ENCODE data around the gene ATP6AP1. TPM values are rescaled to one million over a fixed set of nuclear protein-coding genes. Genes with fewer than 3 reads are reported as not detected.

ATP6AP1 gene
- total RNA-seq, 1 experiment from 2014 or later = 119 TPM

GRCh38 chrX:154481195-154481594, 52.7 kb downstream of the ATP6AP1 start:
- Histone ChIP-seq H3K27ac (no peak overlapping the region), H4K20me1 (ENCODE audit: insufficient read depth) (no peaks in the 10 kb centered on the region), H3K9me2 (ENCODE audit: insufficient read depth) (no peaks in the 10 kb centered on the region), H3F3A (ENCODE audit: insufficient read depth, low read depth) (no peaks in the 10 kb centered on the region; the same call in 1 of the 2 replicates), H3K9me3 (ENCODE audit: insufficient read depth, low read depth) (no peaks in the 10 kb centered on the region), H3K4me1 (replicated peaks; ENCODE audit: insufficient read depth) (peaks cover 19% of the 10 kb centered on the region), H3K27me3 (ENCODE audit: insufficient read depth, low read depth) (no peaks in the 10 kb centered on the region), H3K4me2 (no peak overlapping the region), H2AFZ (no peak overlapping the region), H3K79me2 (ENCODE audit: low read depth) (peaks cover 14% of the 10 kb centered on the region), H3K36me3 (ENCODE audit: low read depth) (no peaks in the 10 kb centered on the region), H3K4me3 (no peak overlapping the region)
- POLR2A ChIA-PET (ENCODE audit: unreplicated experiment) = no interaction called here
- CTCF ChIA-PET = interaction anchor here (0.6 to 0.7 kb wide), 2 partner anchors 8 to 52 kb away, joined by 4 read pairs; no protein-coding TSS in a partner anchor
- BruUV-seq (replicated peaks) = no TSS peak
- intact Hi-C loops (cut with micrococcal nuclease; ENCODE audit: unreplicated experiment) = no loop called here
- no peak for DNase-seq
- TF ChIP-seq CTCF (conservative IDR thresholded peaks at IDR 0.05) (no peak), EZH2 (IDR thresholded peaks at IDR 0.05; ENCODE audit: low read depth) (no peak)

GRCh38 chrX:154481911-154482601, 53.6 kb downstream of the ATP6AP1 start:
- no peaks in the 10 kb centered on the region for H3K27me3 ChIP-seq (ENCODE audit: insufficient read depth, low read depth)
- ChIA-PET POLR2A (ENCODE audit: unreplicated experiment) (interaction anchor here (0.6 kb wide), 2 partner anchors 20 to 63 kb away, joined by 6 to 23 read pairs; no protein-coding TSS in a partner anchor), CTCF (interaction anchor here (0.6 kb wide), 1 partner anchor 55 kb away, joined by 3 read pairs; no protein-coding TSS in a partner anchor)
- H4K20me1 ChIP-seq (ENCODE audit: insufficient read depth) = no peaks in the 10 kb centered on the region
- H2AFZ ChIP-seq = no peak overlapping the region
- H3F3A ChIP-seq (ENCODE audit: insufficient read depth, low read depth) = peaks cover 4% of the 10 kb centered on the region; the same call in 1 of the 2 replicates
- TF ChIP-seq EZH2 (IDR thresholded peaks at IDR 0.05; ENCODE audit: low read depth) (no peak), CTCF (conservative IDR thresholded peaks at IDR 0.05) (no peak)
- H3K4me1 ChIP-seq (replicated peaks; ENCODE audit: insufficient read depth) = peaks cover 19% of the 10 kb centered on the region
- no peak for DNase-seq
- H3K9me3 ChIP-seq (ENCODE audit: insufficient read depth, low read depth) = no peaks in the 10 kb centered on the region
- H3K36me3 ChIP-seq (ENCODE audit: low read depth) = no peaks in the 10 kb centered on the region
- intact Hi-C loops (cut with micrococcal nuclease; ENCODE audit: unreplicated experiment) = no loop called here
- H3K27ac ChIP-seq = no peak overlapping the region
- H3K9me2 ChIP-seq (ENCODE audit: insufficient read depth) = no peaks in the 10 kb centered on the region
- no peak overlapping the region for H3K4me2 ChIP-seq
- H3K79me2 ChIP-seq (ENCODE audit: low read depth) = peaks cover 14% of the 10 kb centered on the region
- BruUV-seq (replicated peaks) = no TSS peak
- no peak overlapping the region for H3K4me3 ChIP-seq

GRCh38 chrX:154482786-154483185, 54.3 kb downstream of the ATP6AP1 start:
- H3K9me3 ChIP-seq (ENCODE audit: insufficient read depth, low read depth) = no peaks in the 10 kb centered on the region
- H3K27me3 ChIP-seq (ENCODE audit: insufficient read depth, low read depth) = no peaks in the 10 kb centered on the region
- peaks cover 6% of the 10 kb centered on the region; the same call in 1 of the 2 replicates for H3F3A ChIP-seq (ENCODE audit: insufficient read depth, low read depth)
- H3K27ac ChIP-seq = no peak overlapping the region
- POLR2A ChIA-PET (ENCODE audit: unreplicated experiment) = interaction anchor here (0.6 kb wide), 1 partner anchor 19 kb away, joined by 6 read pairs; no protein-coding TSS in a partner anchor
- no peak for DNase-seq
- H4K20me1 ChIP-seq (ENCODE audit: insufficient read depth) = no peaks in the 10 kb centered on the region
- no peak overlapping the region for H3K4me3 ChIP-seq
- CTCF ChIA-PET = no interaction called here
- intact Hi-C loops (cut with micrococcal nuclease; ENCODE audit: unreplicated experiment) = no loop called here
- no peak overlapping the region for H3K4me2 ChIP-seq
- peaks cover 19% of the 10 kb centered on the region for H3K4me1 ChIP-seq (replicated peaks; ENCODE audit: insufficient read depth)
- no peaks in the 10 kb centered on the region for H3K9me2 ChIP-seq (ENCODE audit: insufficient read depth)
- no peak for TF ChIP-seq CTCF (conservative IDR thresholded peaks at IDR 0.05)
- TF ChIP-seq EZH2 (IDR thresholded peaks at IDR 0.05; ENCODE audit: low read depth) = no peak
- H2AFZ ChIP-seq = no peak overlapping the region
- H3K79me2 ChIP-seq (ENCODE audit: low read depth) = peaks cover 14% of the 10 kb centered on the region
- BruUV-seq (replicated peaks) = no TSS peak
- no peaks in the 10 kb centered on the region for H3K36me3 ChIP-seq (ENCODE audit: low read depth)
